GM12878 (cell line): ENCODE measurements around the gene ISG20. TPM values are rescaled to one million over a fixed set of nuclear protein-coding genes. Genes with fewer than 3 reads are reported as not detected.

Experiments
- ASH2L ChIP-seq: fragments of 300-600, 200-600 bp; sonication (generic); IDR thresholded peaks from 2 replicates; pipeline ENCODE4 v1.6.1; 2017; ENCODE audit warnings: low read depth, mild to moderate bottlenecking, borderline replicate concordance
- BHLHE40 ChIP-seq, 2 experiments: fragments of 450-650 bp in 1 of 2; IDR thresholded peaks; 2 replicates each; pipeline ENCODE4 v1.6.1; 2011 to 2017; ENCODE audit warnings: low read depth in 2 of 2, borderline replicate concordance in 1 of 2, improper control_type of control experiment in 1 of 2, low read length in 1 of 2, mild to moderate bottlenecking in 1 of 2
- BMI1 ChIP-seq: fragments of 450-650 bp; IDR thresholded peaks from 2 replicates; pipeline ENCODE4 v1.6.1; 2016; ENCODE audit warnings: mild to moderate bottlenecking, moderate library complexity, borderline replicate concordance
- CREB1 ChIP-seq: IDR thresholded peaks from 2 replicates; pipeline ENCODE4 v1.6.1; 2012; ENCODE audit warnings: low read depth, mild to moderate bottlenecking, inconsistent platforms
- GATAD2B ChIP-seq: fragments of 450-650 bp; conservative IDR thresholded peaks from 2 replicates; pipeline ENCODE4 v1.6.1; 2017; ENCODE audit warnings: low read depth, mild to moderate bottlenecking, moderate library complexity
- JUNB ChIP-seq: IDR thresholded peaks from 2 replicates; pipeline ENCODE4 v1.6.1; 2016; ENCODE audit warnings: antibody characterized with exemption, mild to moderate bottlenecking
- LARP7 ChIP-seq: fragments of 450-650 bp; IDR thresholded peaks from 2 replicates; pipeline ENCODE4 v1.6.1; 2017; ENCODE audit warnings: mild to moderate bottlenecking
- MEF2A ChIP-seq: IDR thresholded peaks from 2 replicates; pipeline ENCODE4 v1.6.1; 2011; ENCODE audit warnings: low read depth, mild to moderate bottlenecking, low read length, moderate library complexity; ENCODE audit not compliant: insufficient read depth
- MTA3 ChIP-seq: IDR thresholded peaks from 2 replicates; pipeline ENCODE4 v1.6.1; 2012; ENCODE audit warnings: low read length, inconsistent platforms, borderline replicate concordance
- PAX5 ChIP-seq: IDR thresholded peaks from 2 replicates; pipeline ENCODE4 v1.6.1; 2011; ENCODE audit warnings: low read depth, low read length, borderline replicate concordance
- polyA plus RNA-seq, 11 experiments: library from polyadenylated mRNA; depleted of rRNA in 4 of 11; unstranded in 6 of 11; stranded (reverse) in 5 of 11; fragments of >200 nt; fragmentation: Nextera tagmentation in 4 of 11; fragmentation: Illumina TruSeq in 1 of 11; extraction: Ambion mirVana in 4 of 11; extraction: Trizol in 1 of 11; gene quantifications; 1 replicate in 1 of 11; 2 replicates in 10 of 11; pipeline versions ENCODE4 v1.2.1 to v1.2.3, GENCODE V29; 2011 to 2016; ENCODE audit warnings: inconsistent platforms in 2 of 11, missing spikeins in 2 of 11, low read depth in 1 of 11
- total RNA-seq, 4 experiments: library from RNA; depleted of rRNA in 3 of 4; stranded (reverse); fragments of >200 nt in 3 of 4; fragmentation: Illumina TruSeq in 1 of 4; extraction: Trizol in 1 of 4; gene quantifications; 2 replicates each; pipeline versions ENCODE4 v1.2.1 to v1.2.3, GENCODE V29; 2013 to 2021
- TF ChIP-seq, protein P1 (sequence below): IDR thresholded peaks from 2 replicates; pipeline ENCODE4 v1.6.1; 2012; ENCODE audit warnings: low read depth, low read length, improper control_type of control experiment
- TF ChIP-seq, protein P2 (sequence below): fragments of 450-650 bp; formaldehyde crosslinking; IDR thresholded peaks from 2 replicates; pipeline ENCODE4 v1.4.0; 2022; ENCODE audit warnings: mild to moderate bottlenecking, moderate library complexity
- TF ChIP-seq, protein P3 (sequence below): fragments of 450-650 bp; IDR thresholded peaks from 2 replicates; pipeline ENCODE4 v1.6.1; 2017; ENCODE audit warnings: mild to moderate bottlenecking, moderate library complexity
- TF ChIP-seq, protein P4 (sequence below): fragments of 450-650 bp; IDR thresholded peaks from 2 replicates; pipeline ENCODE4 v1.6.1; 2018; ENCODE audit warnings: mild to moderate bottlenecking, low read depth, moderate library complexity; ENCODE audit not compliant: partially characterized antibody

ISG20 gene
- total and polyA plus RNA-seq, 10 of the 15 experiments (the other 5 are each of a cell fraction or from before 2014, with no cell fraction given) = 23.4 to 210 (median 85.9) TPM

DNA sequence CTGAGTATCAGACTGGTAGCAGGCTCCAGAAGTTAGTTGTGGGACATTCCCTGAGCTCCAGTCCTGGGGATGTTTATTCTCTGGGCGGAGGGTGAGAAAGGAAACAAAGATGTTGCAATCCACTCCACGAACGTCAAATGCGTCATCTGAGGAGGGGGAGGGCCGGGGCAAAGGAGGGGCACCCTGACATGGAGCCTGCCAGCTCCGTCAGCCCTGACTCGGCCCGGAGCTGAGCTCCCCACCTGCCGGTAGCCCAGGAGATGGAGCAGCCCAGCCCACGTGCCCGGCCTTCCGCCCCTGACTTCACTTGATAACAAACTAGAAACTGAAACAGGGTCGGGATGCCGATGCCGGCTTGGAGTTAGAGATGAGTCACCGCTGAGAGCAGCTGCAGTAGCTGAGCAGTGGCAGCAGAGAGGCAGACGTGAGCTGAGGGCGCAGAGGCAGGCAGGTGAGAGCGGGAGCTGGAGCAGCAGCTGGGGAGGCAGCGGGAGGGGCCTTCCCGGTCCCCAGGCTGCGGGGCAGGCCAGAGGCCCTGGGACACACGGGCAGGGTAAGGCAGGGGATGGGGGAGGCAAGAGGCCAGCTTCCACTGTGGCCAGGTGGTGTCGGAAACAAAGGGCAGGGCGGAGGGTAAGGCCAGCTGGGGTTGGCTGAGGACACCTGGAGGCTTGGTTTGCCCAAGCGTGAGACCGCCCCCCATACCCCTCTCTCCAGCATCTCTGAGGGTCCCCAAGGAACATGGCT lies at the start of gene ISG20 (continued):
- TF ChIP-seq, protein P1, sequence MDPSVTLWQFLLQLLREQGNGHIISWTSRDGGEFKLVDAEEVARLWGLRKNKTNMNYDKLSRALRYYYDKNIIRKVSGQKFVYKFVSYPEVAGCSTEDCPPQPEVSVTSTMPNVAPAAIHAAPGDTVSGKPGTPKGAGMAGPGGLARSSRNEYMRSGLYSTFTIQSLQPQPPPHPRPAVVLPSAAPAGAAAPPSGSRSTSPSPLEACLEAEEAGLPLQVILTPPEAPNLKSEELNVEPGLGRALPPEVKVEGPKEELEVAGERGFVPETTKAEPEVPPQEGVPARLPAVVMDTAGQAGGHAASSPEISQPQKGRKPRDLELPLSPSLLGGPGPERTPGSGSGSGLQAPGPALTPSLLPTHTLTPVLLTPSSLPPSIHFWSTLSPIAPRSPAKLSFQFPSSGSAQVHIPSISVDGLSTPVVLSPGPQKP = peak; percentile 69; the same call in 1 of the 2 replicates
- TF ChIP-seq BMI1 (no peak), JUNB (peak; percentile 81), MTA3 (no peak), MEF2A (0 out of 2 replicates have a peak, but pooled peaks have one; percentile 59), PAX5 (peak; percentile 71), GATAD2B (peak; percentile 56; the same call in 1 of the 2 replicates), BHLHE40 (IDR thresholded peaks at IDR 0.05; ENCODE audit: borderline replicate concordance in 1 of 2, low read depth in 2 of 2, low read length in 1 of 2) (peak; percentile 98), LARP7 (peak; percentile 51), ASH2L (no peak), CREB1 (peak; percentile 88)
- TF ChIP-seq, protein P2, sequence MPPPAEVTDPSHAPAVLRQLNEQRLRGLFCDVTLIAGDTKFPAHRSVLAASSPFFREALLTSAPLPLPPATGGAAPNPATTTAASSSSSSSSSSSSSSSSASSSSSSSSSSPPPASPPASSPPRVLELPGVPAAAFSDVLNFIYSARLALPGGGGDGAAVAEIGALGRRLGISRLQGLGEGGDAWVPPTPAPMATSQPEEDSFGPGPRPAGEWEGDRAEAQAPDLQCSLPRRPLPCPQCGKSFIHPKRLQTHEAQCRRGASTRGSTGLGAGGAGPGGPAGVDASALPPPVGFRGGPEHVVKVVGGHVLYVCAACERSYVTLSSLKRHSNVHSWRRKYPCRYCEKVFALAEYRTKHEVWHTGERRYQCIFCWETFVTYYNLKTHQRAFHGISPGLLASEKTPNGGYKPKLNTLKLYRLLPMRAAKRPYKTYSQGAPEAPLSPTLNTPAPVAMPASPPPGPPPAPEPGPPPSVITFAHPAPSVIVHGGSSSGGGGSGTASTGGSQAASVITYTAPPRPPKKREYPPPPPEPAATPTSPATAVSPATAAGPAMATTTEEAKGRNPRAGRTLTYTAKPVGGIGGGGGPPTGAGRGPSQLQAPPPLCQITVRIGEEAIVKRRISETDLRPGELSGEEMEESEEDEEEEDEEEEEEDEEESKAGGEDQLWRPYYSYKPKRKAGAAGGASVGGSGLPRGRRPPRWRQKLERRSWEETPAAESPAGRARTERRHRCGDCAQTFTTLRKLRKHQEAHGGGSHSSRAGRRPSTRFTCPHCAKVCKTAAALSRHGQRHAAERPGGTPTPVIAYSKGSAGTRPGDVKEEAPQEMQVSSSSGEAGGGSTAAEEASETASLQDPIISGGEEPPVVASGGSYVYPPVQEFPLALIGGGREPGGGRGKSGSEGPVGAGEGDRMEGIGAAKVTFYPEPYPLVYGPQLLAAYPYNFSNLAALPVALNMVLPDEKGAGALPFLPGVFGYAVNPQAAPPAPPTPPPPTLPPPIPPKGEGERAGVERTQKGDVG (CRISPR knock-in tag) = no peak
- TF ChIP-seq, protein P3, sequence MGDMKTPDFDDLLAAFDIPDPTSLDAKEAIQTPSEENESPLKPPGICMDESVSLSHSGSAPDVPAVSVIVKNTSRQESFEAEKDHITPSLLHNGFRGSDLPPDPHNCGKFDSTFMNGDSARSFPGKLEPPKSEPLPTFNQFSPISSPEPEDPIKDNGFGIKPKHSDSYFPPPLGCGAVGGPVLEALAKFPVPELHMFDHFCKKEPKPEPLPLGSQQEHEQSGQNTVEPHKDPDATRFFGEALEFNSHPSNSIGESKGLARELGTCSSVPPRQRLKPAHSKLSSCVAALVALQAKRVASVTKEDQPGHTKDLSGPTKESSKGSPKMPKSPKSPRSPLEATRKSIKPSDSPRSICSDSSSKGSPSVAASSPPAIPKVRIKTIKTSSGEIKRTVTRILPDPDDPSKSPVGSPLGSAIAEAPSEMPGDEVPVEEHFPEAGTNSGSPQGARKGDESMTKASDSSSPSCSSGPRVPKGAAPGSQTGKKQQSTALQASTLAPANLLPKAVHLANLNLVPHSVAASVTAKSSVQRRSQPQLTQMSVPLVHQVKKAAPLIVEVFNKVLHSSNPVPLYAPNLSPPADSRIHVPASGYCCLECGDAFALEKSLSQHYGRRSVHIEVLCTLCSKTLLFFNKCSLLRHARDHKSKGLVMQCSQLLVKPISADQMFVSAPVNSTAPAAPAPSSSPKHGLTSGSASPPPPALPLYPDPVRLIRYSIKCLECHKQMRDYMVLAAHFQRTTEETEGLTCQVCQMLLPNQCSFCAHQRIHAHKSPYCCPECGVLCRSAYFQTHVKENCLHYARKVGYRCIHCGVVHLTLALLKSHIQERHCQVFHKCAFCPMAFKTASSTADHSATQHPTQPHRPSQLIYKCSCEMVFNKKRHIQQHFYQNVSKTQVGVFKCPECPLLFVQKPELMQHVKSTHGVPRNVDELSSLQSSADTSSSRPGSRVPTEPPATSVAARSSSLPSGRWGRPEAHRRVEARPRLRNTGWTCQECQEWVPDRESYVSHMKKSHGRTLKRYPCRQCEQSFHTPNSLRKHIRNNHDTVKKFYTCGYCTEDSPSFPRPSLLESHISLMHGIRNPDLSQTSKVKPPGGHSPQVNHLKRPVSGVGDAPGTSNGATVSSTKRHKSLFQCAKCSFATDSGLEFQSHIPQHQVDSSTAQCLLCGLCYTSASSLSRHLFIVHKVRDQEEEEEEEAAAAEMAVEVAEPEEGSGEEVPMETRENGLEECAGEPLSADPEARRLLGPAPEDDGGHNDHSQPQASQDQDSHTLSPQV = peak; percentile 83
- TF ChIP-seq, protein P4, sequence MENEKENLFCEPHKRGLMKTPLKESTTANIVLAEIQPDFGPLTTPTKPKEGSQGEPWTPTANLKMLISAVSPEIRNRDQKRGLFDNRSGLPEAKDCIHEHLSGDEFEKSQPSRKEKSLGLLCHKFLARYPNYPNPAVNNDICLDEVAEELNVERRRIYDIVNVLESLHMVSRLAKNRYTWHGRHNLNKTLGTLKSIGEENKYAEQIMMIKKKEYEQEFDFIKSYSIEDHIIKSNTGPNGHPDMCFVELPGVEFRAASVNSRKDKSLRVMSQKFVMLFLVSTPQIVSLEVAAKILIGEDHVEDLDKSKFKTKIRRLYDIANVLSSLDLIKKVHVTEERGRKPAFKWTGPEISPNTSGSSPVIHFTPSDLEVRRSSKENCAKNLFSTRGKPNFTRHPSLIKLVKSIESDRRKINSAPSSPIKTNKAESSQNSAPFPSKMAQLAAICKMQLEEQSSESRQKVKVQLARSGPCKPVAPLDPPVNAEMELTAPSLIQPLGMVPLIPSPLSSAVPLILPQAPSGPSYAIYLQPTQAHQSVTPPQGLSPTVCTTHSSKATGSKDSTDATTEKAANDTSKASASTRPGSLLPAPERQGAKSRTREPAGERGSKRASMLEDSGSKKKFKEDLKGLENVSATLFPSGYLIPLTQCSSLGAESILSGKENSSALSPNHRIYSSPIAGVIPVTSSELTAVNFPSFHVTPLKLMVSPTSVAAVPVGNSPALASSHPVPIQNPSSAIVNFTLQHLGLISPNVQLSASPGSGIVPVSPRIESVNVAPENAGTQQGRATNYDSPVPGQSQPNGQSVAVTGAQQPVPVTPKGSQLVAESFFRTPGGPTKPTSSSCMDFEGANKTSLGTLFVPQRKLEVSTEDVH = no peak
